NCI-H2029 treated with DMSO at 0.1 percent for 48 hours (cell line): ENCODE data around the gene PHF12.
"Not testable (repeated sequence)": the region's sequence is repeated elsewhere in the genome, so short reads cannot be mapped to it uniquely, and the experiment has no call there.

Source experiments
- DNase-seq: peaks from one replicate; lab custom pipeline; 2025; lab: John Stamatoyannopoulos, UW

Gene PHF12

GRCh38 chr17:28901866-28902818 lies 49.2 kb downstream of the PHF12 start:
- no peak for DNase-seq

- no peak for DNase-seq
Measured at GRCh38 chr17:28900986-28901726, 50.2 kb downstream of the PHF12 start.

- DNase-seq: no peak
Measured at GRCh38 chr17:28899212-28899815, 52.0 kb downstream of the PHF12 start.

- DNase-seq: no peak
Measured at GRCh38 chr17:28898527-28898955, 52.8 kb downstream of the PHF12 start.

- no peak for DNase-seq
Measured at GRCh38 chr17:28897769-28898526, 53.4 kb downstream of the PHF12 start.

- no peak for DNase-seq
Measured at GRCh38 chr17:28896884-28897768, 54.2 kb downstream of the PHF12 start, which contains the start of gene FLOT2. Gene FLOT2, minus strand, starts transcription at chr17:28897733. Its CDS starts 159 bp downstream, at chr17:28897574.

- no peak for DNase-seq
Measured at GRCh38 chr17:28896491-28896883, 54.8 kb downstream of the PHF12 start.

- DNase-seq: no peak
Measured at GRCh38 chr17:28895794-28896447, 55.4 kb downstream of the PHF12 start.

GRCh38 chr17:28893248-28894183 lies 57.8 kb downstream of the PHF12 start:
- DNase-seq: not testable (repeated sequence)

- no peak for DNase-seq
Measured at GRCh38 chr17:28892024-28892423, 59.3 kb downstream of the PHF12 start.

GRCh38 chr17:28891201-28891600 lies 60.1 kb downstream of the PHF12 start:
- DNase-seq: no peak

GRCh38 chr17:28889996-28890395 lies 61.3 kb downstream of the PHF12 start:
- no peak for DNase-seq

- DNase-seq: no peak
Measured at GRCh38 chr17:28888832-28889231, 62.5 kb downstream of the PHF12 start.

- DNase-seq: no peak
Measured at GRCh38 chr17:28887871-28888471, 63.3 kb downstream of the PHF12 start.

- no peak for DNase-seq
Measured at GRCh38 chr17:28885951-28886350, 65.4 kb downstream of the PHF12 start.

- no peak for DNase-seq
Measured at GRCh38 chr17:28885363-28885762, 66.0 kb downstream of the PHF12 start.

GRCh38 chr17:28883967-28884702 lies 67.2 kb downstream of the PHF12 start:
- DNase-seq: no peak
